Left lung (tissue), 10 donors: ENCODE results near the gene EQTN. TPM values are rescaled to one million over a fixed set of nuclear protein-coding genes. Genes with fewer than 3 reads are reported as not detected.

Experiments
- ATAC-seq: fragments of 200-7000 bp; cut with Tn5 transposase; one replicate; pipeline ENCODE4 v1.9.1; 2020; ENCODE audit warnings: moderate library complexity
- DNase-seq, 4 donors: peaks; one replicate each; pipeline ENCODE4 v3.0.0-alpha.2; 2013 to 2020
- H3K27ac ChIP-seq, 2 donors: fragments of 200-600 bp; sonication (generic) in 1 of 2; one replicate each; pipeline versions ENCODE4 v1.5.0 to v1.8.0; 2020 to 2021
- H3K27me3 ChIP-seq, 2 donors: fragments of 200-600 bp; sonication (generic) in 1 of 2; one replicate each; pipeline versions ENCODE4 v1.5.0 to v1.8.0; 2020 to 2021
- H3K36me3 ChIP-seq, 2 donors: fragments of 200-600 bp; sonication (generic) in 1 of 2; one replicate each; pipeline versions ENCODE4 v1.5.0 to v1.8.0; 2020 to 2021
- H3K4me1 ChIP-seq, 2 donors: fragments of 200-600 bp; one replicate each; pipeline ENCODE4 v1.8.0; 2021
- H3K4me3 ChIP-seq, 2 donors: fragments of 200-600 bp; sonication (generic) in 1 of 2; one replicate each; pipeline versions ENCODE4 v1.5.0 to v1.8.0; 2020 to 2021; ENCODE audit warnings: mild to moderate bottlenecking in 1 of 2
- H3K9me3 ChIP-seq, 2 donors: fragments of 200-600 bp; sonication (generic) in 1 of 2; one replicate each; pipeline versions ENCODE4 v1.5.0 to v1.8.0; 2020 to 2021
- intact Hi-C, 2 donors: fragments of 100-400 bp; cut with DNase I; formaldehyde crosslinking; loops; one replicate each; pipeline versions ENCODE4 v1.11.2 to v1.14.2; 2022
- polyA plus RNA-seq, 6 donors: library from polyadenylated mRNA; unstranded; fragments of 120-200 nt; gene quantifications; one replicate each; pipeline ENCODE4 v1.2.1, GENCODE V29; 2013; ENCODE audit not compliant: insufficient read length in 6 of 6
- total RNA-seq, 2 donors: library from RNA; stranded (reverse); fragmentation: NEBNext Ultra II Directional; extraction: Animal tissue kit (Norgen Biotek cat#: 25700); gene quantifications; one replicate each; pipeline ENCODE4 v1.2.1, GENCODE V29; 2021
- TF ChIP-seq, protein P1 (sequence below), 2 donors: fragments of 200-600 bp; sonication (generic) in 1 of 2; IDR thresholded peaks; one replicate each; pipeline versions ENCODE4 v1.5.0 to v1.8.0; 2021; ENCODE audit warnings: antibody characterized with exemption in 2 of 2
- donor health status: DM: no; HTN: yes; CAD: no.
- donor health status: DM: no; HTN: no; CAD: no.

The EQTN gene
- total and polyA plus RNA-seq, 8 donors = 0.26 to 0.99 (median 0.39) TPM

DNA sequence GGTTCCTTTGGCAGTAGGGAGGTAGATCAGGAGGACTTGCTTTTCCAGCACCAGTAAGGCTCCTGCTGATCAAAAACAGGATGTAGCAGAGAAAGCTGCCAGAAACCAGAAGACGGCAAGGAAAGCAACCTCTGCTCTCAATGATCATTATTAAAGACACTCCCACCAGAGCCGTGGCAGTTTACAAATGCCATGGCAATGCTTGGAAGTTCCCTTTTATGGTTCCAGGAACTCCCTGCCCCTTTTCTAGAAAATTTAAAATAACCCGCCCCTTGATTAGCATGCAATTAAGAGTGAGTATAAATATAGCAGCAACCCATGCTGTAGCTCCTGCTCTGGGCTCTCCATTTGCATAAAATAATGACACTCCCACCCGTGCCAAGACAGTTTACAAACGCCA is 16.1 kb downstream of the EQTN start:
- Histone ChIP-seq H3K4me1 (peaks cover 0 to 6% of the 10 kb centered on the region in 2 donors), H3K27me3 (no peaks in the 10 kb centered on the region), H3K27ac (no peak overlapping the region), H3K9me3 (no peaks in the 10 kb centered on the region), H3K4me3 (no peak overlapping the region), H3K36me3 (no peaks in the 10 kb centered on the region)
- TF ChIP-seq, protein P1, sequence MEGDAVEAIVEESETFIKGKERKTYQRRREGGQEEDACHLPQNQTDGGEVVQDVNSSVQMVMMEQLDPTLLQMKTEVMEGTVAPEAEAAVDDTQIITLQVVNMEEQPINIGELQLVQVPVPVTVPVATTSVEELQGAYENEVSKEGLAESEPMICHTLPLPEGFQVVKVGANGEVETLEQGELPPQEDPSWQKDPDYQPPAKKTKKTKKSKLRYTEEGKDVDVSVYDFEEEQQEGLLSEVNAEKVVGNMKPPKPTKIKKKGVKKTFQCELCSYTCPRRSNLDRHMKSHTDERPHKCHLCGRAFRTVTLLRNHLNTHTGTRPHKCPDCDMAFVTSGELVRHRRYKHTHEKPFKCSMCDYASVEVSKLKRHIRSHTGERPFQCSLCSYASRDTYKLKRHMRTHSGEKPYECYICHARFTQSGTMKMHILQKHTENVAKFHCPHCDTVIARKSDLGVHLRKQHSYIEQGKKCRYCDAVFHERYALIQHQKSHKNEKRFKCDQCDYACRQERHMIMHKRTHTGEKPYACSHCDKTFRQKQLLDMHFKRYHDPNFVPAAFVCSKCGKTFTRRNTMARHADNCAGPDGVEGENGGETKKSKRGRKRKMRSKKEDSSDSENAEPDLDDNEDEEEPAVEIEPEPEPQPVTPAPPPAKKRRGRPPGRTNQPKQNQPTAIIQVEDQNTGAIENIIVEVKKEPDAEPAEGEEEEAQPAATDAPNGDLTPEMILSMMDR (IDR thresholded peaks at IDR 0.05) = no peak
- intact Hi-C loops = no loop called here
- DNase-seq (no peak), ATAC-seq (peak; percentile 53)

DNA sequence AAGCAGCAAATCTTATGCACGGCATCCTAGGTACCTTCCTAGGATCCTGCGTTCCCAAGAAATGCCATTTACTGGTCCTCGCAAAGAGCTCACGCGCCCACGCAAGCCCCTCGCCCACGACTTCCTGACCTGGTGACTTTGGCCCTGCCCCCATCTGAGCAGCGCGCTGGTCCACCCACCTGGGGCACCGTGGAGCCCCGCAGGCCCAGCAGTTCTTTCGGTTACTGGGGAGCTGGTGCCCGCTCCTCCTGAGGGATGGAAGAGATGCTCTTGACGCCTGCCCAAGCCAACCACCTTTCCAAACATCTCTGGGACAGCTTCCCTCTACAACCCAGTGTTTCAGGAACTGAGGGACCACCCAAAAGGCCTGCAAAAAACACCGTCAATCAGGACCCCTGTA is 16.7 kb downstream of the EQTN start:
- H3K27ac ChIP-seq = no peak overlapping the region
- H3K36me3 ChIP-seq = no peaks in the 10 kb centered on the region
- H3K4me1 ChIP-seq = peaks cover 0 to 6% of the 10 kb centered on the region in 2 donors
- H3K9me3 ChIP-seq = no peaks in the 10 kb centered on the region
- TF ChIP-seq, protein P1 (IDR thresholded peaks at IDR 0.05) = no peak
- H3K27me3 ChIP-seq = no peaks in the 10 kb centered on the region
- ATAC-seq (no peak), DNase-seq (no peak)
- intact Hi-C loops = no loop called here
- H3K4me3 ChIP-seq = no peak overlapping the region

DNA sequence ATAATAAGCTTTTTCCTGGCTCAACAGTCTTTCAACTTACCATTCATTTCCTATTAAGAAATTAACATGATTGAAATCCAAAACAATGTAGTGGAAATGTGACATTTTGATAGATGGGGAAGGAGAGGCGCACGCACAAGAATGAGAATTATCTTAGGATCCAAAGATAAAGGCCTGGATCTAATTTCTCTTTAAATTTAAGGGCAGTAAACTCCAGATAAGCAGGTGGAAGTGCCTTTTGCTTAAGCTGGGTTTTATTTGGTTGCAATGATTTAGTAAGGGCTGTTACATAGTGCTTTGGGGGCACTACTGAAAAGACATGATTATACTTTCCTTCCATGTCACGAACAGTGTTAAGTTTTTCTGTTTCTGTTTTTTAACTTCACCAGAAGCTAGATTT is 17.3 kb downstream of the EQTN start:
- Histone ChIP-seq H3K27ac (no peak overlapping the region), H3K36me3 (no peaks in the 10 kb centered on the region), H3K4me1 (peaks cover 0 to 6% of the 10 kb centered on the region in 2 donors), H3K27me3 (no peaks in the 10 kb centered on the region), H3K9me3 (no peaks in the 10 kb centered on the region), H3K4me3 (no peak overlapping the region)
- TF ChIP-seq, protein P1 (IDR thresholded peaks at IDR 0.05) = no peak
- intact Hi-C loops = loop anchor here in 1 of 2 donors (5.0 kb wide), 1 partner anchor 242 kb away; no protein-coding TSS in a partner anchor
- no peak for ATAC-seq
- no peak for DNase-seq

DNA sequence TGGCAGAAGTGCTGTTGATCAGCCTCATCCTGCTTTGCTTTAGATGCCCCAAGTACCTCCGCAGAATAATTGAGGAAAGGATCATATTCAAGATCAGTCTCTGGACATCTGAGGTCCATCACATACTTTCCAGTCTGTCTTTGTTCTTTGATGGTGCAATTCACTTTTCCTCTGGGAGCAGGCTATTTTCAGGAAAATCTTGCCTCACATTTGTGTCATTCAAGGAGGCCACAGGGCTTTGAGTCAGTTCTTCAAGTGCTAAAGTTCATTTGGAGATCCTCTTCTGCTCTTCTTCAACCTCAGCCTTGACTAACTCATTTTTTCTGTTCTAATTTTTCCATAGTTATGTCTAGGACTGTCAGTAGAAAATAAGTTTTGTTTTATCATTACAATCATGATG is 18.6 kb downstream of the EQTN start:
- no peak overlapping the region for H3K27ac ChIP-seq
- peaks cover 0 to 6% of the 10 kb centered on the region in 2 donors for H3K4me1 ChIP-seq
- H3K4me3 ChIP-seq = no peak overlapping the region
- DNase-seq (no peak), ATAC-seq (no peak)
- H3K36me3 ChIP-seq = no peaks in the 10 kb centered on the region
- TF ChIP-seq, protein P1 (IDR thresholded peaks at IDR 0.05) = no peak
- H3K9me3 ChIP-seq = no peaks in the 10 kb centered on the region
- no peaks in the 10 kb centered on the region for H3K27me3 ChIP-seq
- intact Hi-C loops = loop anchor here in 1 of 2 donors (5.0 kb wide), 1 partner anchor 241 kb away; no protein-coding TSS in a partner anchor

DNA sequence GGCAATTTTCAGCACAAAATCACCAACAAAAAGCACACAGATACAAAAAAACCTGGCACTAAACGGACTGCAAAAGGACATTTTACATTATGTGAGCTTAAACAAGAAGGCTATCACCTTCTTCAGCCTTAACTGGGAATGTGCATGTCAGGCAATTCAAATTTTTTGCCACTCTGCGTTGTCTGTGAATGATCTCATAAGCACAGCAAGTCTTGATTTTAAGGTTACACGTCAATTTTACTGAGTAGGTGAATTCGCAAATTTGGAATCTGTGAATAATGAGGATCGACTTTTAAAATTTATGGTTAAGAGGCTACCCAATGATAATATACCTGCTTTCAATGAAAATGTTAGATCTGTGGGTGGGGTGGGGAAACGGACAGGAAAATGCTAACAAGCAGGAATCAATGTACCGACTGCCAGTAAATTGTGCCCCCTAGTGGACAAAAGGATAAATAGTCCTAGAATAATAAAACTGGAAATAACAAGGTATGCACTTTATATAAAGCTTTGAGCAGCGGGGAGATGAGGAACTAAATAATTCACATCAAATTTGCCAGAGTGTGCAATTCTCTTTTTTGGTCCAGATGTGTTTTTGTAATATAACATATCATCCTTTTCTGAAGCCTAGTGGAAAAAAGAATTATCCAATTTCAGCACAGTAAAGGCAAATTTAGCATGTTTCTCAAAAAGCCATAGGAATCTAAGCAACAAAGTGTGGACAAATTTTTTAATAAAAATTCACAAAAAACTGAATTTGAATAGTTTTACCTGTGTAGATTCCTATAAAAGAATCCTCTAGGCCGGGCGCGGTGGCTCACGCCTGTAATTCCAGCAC is 20.5 kb downstream of the EQTN start:
- DNase-seq = peak in 2 of 4 donors; percentile 67 to 68
- Histone ChIP-seq H3K4me1 (peaks cover 0 to 6% of the 10 kb centered on the region in 2 donors), H3K36me3 (no peaks in the 10 kb centered on the region), H3K27me3 (no peaks in the 10 kb centered on the region), H3K9me3 (no peaks in the 10 kb centered on the region), H3K27ac (no peak overlapping the region), H3K4me3 (no peak overlapping the region)
- TF ChIP-seq, protein P1 (IDR thresholded peaks at IDR 0.05) = peak; percentile 61 to 78
- intact Hi-C loops = loop anchor here in 1 of 2 donors (5.0 kb wide), 1 partner anchor 239 kb away; no protein-coding TSS in a partner anchor
- peak; percentile 90 for ATAC-seq
